Measurements from ENCODE around the gene SHROOM2. TPM values are rescaled to one million over a fixed set of nuclear protein-coding genes. Genes with fewer than 3 reads are reported as not detected.
"Not testable (repeated sequence)": the region's sequence is repeated elsewhere in the genome, so short reads cannot be mapped to it uniquely, and the experiment has no call there.

Gene SHROOM2
- total RNA-seq (2014; rRNA removed; shearing (Covaris generic); ENCODE audit: low replicate concordance), result 1.7 and 4.7 TPM in 2 replicates

GRCh38 chrX:9785944-9786797, at the start of gene SHROOM2:
Gene SHROOM2, plus strand, starts transcription at chrX:9786429. Its CDS starts 117 bp downstream, at chrX:9786546.
- in situ Hi-C loops (cut with HindIII; ENCODE audit: low pct_unique_long_range_greater_than_20kb, low sequenced_read_pairs), result no loop called here

GRCh38 chrX:9737363-9737762, 48.9 kb upstream of the SHROOM2 start:
- no peak for DNase-seq (ENCODE audit: low read depth)
- in situ Hi-C loops (cut with HindIII; ENCODE audit: low pct_unique_long_range_greater_than_20kb, low sequenced_read_pairs), result no loop called here

More at GRCh38 chrX:9785944-9786797, at the start of gene SHROOM2:
- DNase-seq (ENCODE audit: low read depth), result peak; percentile 21

GRCh38 chrX:9738151-9738550, 48.1 kb upstream of the SHROOM2 start:
- in situ Hi-C loops (cut with HindIII; ENCODE audit: low pct_unique_long_range_greater_than_20kb, low sequenced_read_pairs), result no loop called here
- DNase-seq (ENCODE audit: low read depth), result no peak

GRCh38 chrX:9739130-9739529, 47.1 kb upstream of the SHROOM2 start:
- in situ Hi-C loops (cut with HindIII; ENCODE audit: low pct_unique_long_range_greater_than_20kb, low sequenced_read_pairs), result no loop called here
- no peak for DNase-seq (ENCODE audit: low read depth)

GRCh38 chrX:9745417-9746115, 40.7 kb upstream of the SHROOM2 start:
- no peak for DNase-seq (ENCODE audit: low read depth)
- in situ Hi-C loops (cut with HindIII; ENCODE audit: low pct_unique_long_range_greater_than_20kb, low sequenced_read_pairs), result no loop called here

GRCh38 chrX:9746148-9746888, 39.9 kb upstream of the SHROOM2 start:
- DNase-seq (ENCODE audit: low read depth), result no peak
- in situ Hi-C loops (cut with HindIII; ENCODE audit: low pct_unique_long_range_greater_than_20kb, low sequenced_read_pairs), result no loop called here

- no peak for DNase-seq (ENCODE audit: low read depth)
- in situ Hi-C loops (cut with HindIII; ENCODE audit: low pct_unique_long_range_greater_than_20kb, low sequenced_read_pairs), result no loop called here
Observed at GRCh38 chrX:9747644-9748043, 38.6 kb upstream of the SHROOM2 start.

GRCh38 chrX:9749146-9749692, 37.0 kb upstream of the SHROOM2 start:
- in situ Hi-C loops (cut with HindIII; ENCODE audit: low pct_unique_long_range_greater_than_20kb, low sequenced_read_pairs), result no loop called here
- no peak for DNase-seq (ENCODE audit: low read depth)

- in situ Hi-C loops (cut with HindIII; ENCODE audit: low pct_unique_long_range_greater_than_20kb, low sequenced_read_pairs), result no loop called here
- no peak for DNase-seq (ENCODE audit: low read depth)
Observed at GRCh38 chrX:9757366-9757765, 28.9 kb upstream of the SHROOM2 start.

- in situ Hi-C loops (cut with HindIII; ENCODE audit: low pct_unique_long_range_greater_than_20kb, low sequenced_read_pairs), result no loop called here
- DNase-seq (ENCODE audit: low read depth), result no peak
Observed at GRCh38 chrX:9758021-9758638, 28.1 kb upstream of the SHROOM2 start.

- no peak for DNase-seq (ENCODE audit: low read depth)
- in situ Hi-C loops (cut with HindIII; ENCODE audit: low pct_unique_long_range_greater_than_20kb, low sequenced_read_pairs), result no loop called here
Observed at GRCh38 chrX:9759337-9759736, 26.9 kb upstream of the SHROOM2 start.

GRCh38 chrX:9765072-9765736, 21.0 kb upstream of the SHROOM2 start:
- no peak for DNase-seq (ENCODE audit: low read depth)
- in situ Hi-C loops (cut with HindIII; ENCODE audit: low pct_unique_long_range_greater_than_20kb, low sequenced_read_pairs), result no loop called here

GRCh38 chrX:9765737-9766097, 20.5 kb upstream of the SHROOM2 start, which contains the start of gene GPR143:
Gene GPR143, minus strand, starts transcription at chrX:9765847. Its CDS starts 30 bp downstream, at chrX:9765817.
- DNase-seq (ENCODE audit: low read depth), result no peak
- in situ Hi-C loops (cut with HindIII; ENCODE audit: low pct_unique_long_range_greater_than_20kb, low sequenced_read_pairs), result no loop called here

- in situ Hi-C loops (cut with HindIII; ENCODE audit: low pct_unique_long_range_greater_than_20kb, low sequenced_read_pairs), result no loop called here
- DNase-seq (ENCODE audit: low read depth), result no peak
Observed at GRCh38 chrX:9767375-9767774, 18.9 kb upstream of the SHROOM2 start.

GRCh38 chrX:9768321-9768839, 17.8 kb upstream of the SHROOM2 start:
- in situ Hi-C loops (cut with HindIII; ENCODE audit: low pct_unique_long_range_greater_than_20kb, low sequenced_read_pairs); DNase-seq (ENCODE audit: low read depth): not testable (repeated sequence)

GRCh38 chrX:9770319-9770718, 15.9 kb upstream of the SHROOM2 start:
- DNase-seq (ENCODE audit: low read depth), result no peak
- in situ Hi-C loops (cut with HindIII; ENCODE audit: low pct_unique_long_range_greater_than_20kb, low sequenced_read_pairs), result no loop called here

GRCh38 chrX:9772943-9773342, 13.3 kb upstream of the SHROOM2 start:
- in situ Hi-C loops (cut with HindIII; ENCODE audit: low pct_unique_long_range_greater_than_20kb, low sequenced_read_pairs), result no loop called here
- no peak for DNase-seq (ENCODE audit: low read depth)
